Activated CD4-positive, alpha-beta T cell treated with anti-CD3 and anti-CD28 coated beads, Interleukin-2, amount 10 ng/mL, durations not matched to agents 7 days and 5 days (primary cell): Measurements from ENCODE around the gene PGGHG. TPM values are rescaled to one million over a fixed set of nuclear protein-coding genes. Genes with fewer than 3 reads are reported as not detected.
"Not testable (repeated sequence)": the region's sequence is repeated elsewhere in the genome, so short reads cannot be mapped to it uniquely, and the experiment has no call there.

Source experiments
- CTCF ChIA-PET: fragments of 350-600 bp; sonication (Branson Sonifier 250); formaldehyde crosslinking; loops from one replicate; lab custom pipeline; 2021; ENCODE audit warnings: antibody characterized with exemption; lab: Charles Lee
- POLR2A ChIA-PET: fragments of 350-600 bp; sonication (Branson Sonifier 250); formaldehyde crosslinking; loops from one replicate; lab custom pipeline; 2021; ENCODE audit warnings: antibody characterized with exemption; lab: Charles Lee
- DNase-seq: peaks from one replicate; pipeline ENCODE4 v3.0.0-alpha.2; 2020
- H3K27ac Mint-ChIP-seq: one replicate; pipeline ENCODE4 v1.8.0; 2021; ENCODE audit warnings: mild to moderate bottlenecking, moderate library complexity, mixed read lengths
- H3K27me3 Mint-ChIP-seq: one replicate; pipeline ENCODE4 v1.8.0; 2021; ENCODE audit warnings: mixed read lengths
- H3K36me3 Mint-ChIP-seq: one replicate; pipeline ENCODE4 v1.8.0; 2021; ENCODE audit warnings: low read depth, mixed read lengths
- H3K4me1 Mint-ChIP-seq: one replicate; pipeline ENCODE4 v1.8.0; 2021; ENCODE audit warnings: mixed read lengths
- H3K4me3 Mint-ChIP-seq: one replicate; pipeline ENCODE4 v1.8.0; 2021; ENCODE audit warnings: mild to moderate bottlenecking, moderate library complexity, mixed read lengths
- H3K9me3 Mint-ChIP-seq: one replicate; pipeline ENCODE4 v1.8.0; 2021; ENCODE audit warnings: mixed read lengths
- total RNA-seq, 2 experiments: library from RNA; stranded (reverse); gene quantifications; one replicate each; pipeline ENCODE4 v1.2.3, GENCODE V29; 2021

The PGGHG gene
- total RNA-seq, 2 experiments from 2014 or later = 325 to 377 TPM

DNA sequence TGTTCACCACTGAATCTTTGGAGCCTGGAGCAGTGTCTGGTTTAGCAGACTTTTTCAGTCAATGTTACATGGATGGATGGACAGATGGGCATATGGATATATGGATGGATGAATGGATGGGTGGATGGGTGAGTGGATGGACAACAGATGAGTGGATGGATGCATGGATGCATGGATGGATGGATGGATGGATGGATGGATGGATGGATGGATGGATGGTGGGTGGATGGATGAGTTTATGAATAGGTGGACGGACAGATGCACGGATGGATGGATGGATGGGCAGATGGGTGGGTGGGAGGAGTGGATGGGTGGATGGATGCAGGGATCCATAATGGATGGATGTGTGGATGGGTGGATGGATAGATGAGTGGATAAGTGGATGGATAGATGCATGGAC lies 33.1 kb upstream of the PGGHG start:
- Mint-ChIP-seq H3K4me3 (no peak overlapping the region), H3K27ac (no peak overlapping the region), H3K9me3 (no peaks in the 10 kb centered on the region), H3K4me1 (peaks cover 8% of the 10 kb centered on the region), H3K36me3 (peaks cover 26% of the 10 kb centered on the region), H3K27me3 (no peaks in the 10 kb centered on the region)
- no peak for DNase-seq
- ChIA-PET POLR2A (no interaction called here), CTCF (interaction anchor here (1.8 kb wide), 1 partner anchor 263 kb away, joined by 4 read pairs; no protein-coding TSS in a partner anchor)

GRCh38 chr11:256952-257737 lies 31.8 kb upstream of the PGGHG start:
- peaks cover 2% of the 10 kb centered on the region for H3K4me1 Mint-ChIP-seq
- no peak overlapping the region for H3K27ac Mint-ChIP-seq
- ChIA-PET POLR2A (no interaction called here), CTCF (interaction anchor here (2.0 kb wide), 1 partner anchor 9 kb away, joined by 6 read pairs; no protein-coding TSS in a partner anchor)
- peaks cover 16% of the 10 kb centered on the region for H3K36me3 Mint-ChIP-seq
- H3K4me3 Mint-ChIP-seq = no peak overlapping the region
- H3K9me3 Mint-ChIP-seq = no peaks in the 10 kb centered on the region
- DNase-seq = no peak
- H3K27me3 Mint-ChIP-seq = no peaks in the 10 kb centered on the region

DNA sequence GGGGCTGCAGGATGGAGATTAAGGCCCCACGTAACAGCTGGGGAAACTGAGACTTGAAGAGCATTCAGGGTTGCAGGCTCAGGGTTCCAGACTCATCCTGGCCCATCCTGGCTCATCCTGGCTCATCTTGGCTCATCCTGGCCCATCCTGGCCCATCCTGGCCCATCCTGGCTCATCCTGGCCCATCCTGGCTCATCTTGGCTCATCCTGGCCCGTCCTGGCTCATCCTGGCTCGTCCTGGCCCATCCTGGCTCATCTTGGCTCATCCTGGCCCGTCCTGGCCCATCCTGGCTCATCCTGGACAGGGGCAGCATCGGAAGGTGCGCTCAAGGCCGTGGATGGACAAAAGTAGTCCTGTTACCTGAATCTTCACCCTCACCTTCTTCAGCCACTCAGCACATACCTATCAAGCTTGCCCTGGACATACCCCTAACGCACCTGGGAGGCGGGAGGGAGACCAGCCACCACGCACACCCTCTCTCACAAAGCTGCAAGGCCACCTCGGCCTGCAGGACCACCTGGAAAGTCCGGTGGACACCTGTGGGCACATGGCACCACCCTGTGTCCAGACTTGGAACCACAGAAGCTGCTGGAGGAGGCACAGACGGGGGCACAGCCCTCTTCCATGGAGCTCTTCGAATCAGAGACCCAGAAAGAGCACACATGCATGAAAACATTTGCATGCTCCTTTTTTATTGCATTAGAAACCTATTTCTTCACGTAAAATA lies 31.0 kb upstream of the PGGHG start:
- POLR2A ChIA-PET = no interaction called here
- Mint-ChIP-seq H3K36me3 (peaks cover 9% of the 10 kb centered on the region), H3K4me1 (peaks cover 2% of the 10 kb centered on the region), H3K27me3 (no peaks in the 10 kb centered on the region), H3K9me3 (no peaks in the 10 kb centered on the region), H3K27ac (no peak overlapping the region), H3K4me3 (no peak overlapping the region)
- CTCF ChIA-PET = interaction anchor here (0.6 to 2.0 kb wide), 2 partner anchors 10 to 104 kb away, joined by 3 to 6 read pairs; no protein-coding TSS in a partner anchor
- DNase-seq = no peak

- CTCF ChIA-PET = interaction anchor here (1.9 kb wide), 1 partner anchor 9 kb away, joined by 12 read pairs; no protein-coding TSS in a partner anchor
- no peaks in the 10 kb centered on the region for H3K27me3 Mint-ChIP-seq
- POLR2A ChIA-PET = no interaction called here
- no peak overlapping the region for H3K27ac Mint-ChIP-seq
- H3K4me1 Mint-ChIP-seq = no peaks in the 10 kb centered on the region
- no peak overlapping the region for H3K4me3 Mint-ChIP-seq
- DNase-seq = no peak
- no peaks in the 10 kb centered on the region for H3K9me3 Mint-ChIP-seq
- H3K36me3 Mint-ChIP-seq = no peaks in the 10 kb centered on the region
These were observed 29.5 kb upstream of the PGGHG start for GRCh38 chr11:259413-259812.

GRCh38 chr11:261624-262023 lies 27.3 kb upstream of the PGGHG start:
- Mint-ChIP-seq H3K27me3 (no peaks in the 10 kb centered on the region), H3K27ac (no peak overlapping the region), H3K36me3 (no peaks in the 10 kb centered on the region), H3K4me3 (no peak overlapping the region), H3K4me1 (peaks cover 2% of the 10 kb centered on the region), H3K9me3 (no peaks in the 10 kb centered on the region)
- ChIA-PET CTCF (interaction anchor here (2.5 kb wide), 1 partner anchor 11 kb away, joined by 16 read pairs; no protein-coding TSS in a partner anchor), POLR2A (no interaction called here)
- no peak for DNase-seq

GRCh38 chr11:266676-267439 lies 22.1 kb upstream of the PGGHG start:
- Mint-ChIP-seq H3K4me3 (peak overlapping the region; percentile 67), H3K9me3 (no peaks in the 10 kb centered on the region), H3K27ac (peak overlapping the region; percentile 78), H3K36me3 (peaks cover 18% of the 10 kb centered on the region), H3K4me1 (peaks cover 39% of the 10 kb centered on the region), H3K27me3 (no peaks in the 10 kb centered on the region)
- ChIA-PET POLR2A (no interaction called here), CTCF (interaction anchor here (1.0 to 2.3 kb wide), 5 partner anchors 13 to 252 kb away, joined by 3 to 7 read pairs (median 3); no protein-coding TSS in a partner anchor)
- peak; percentile 33 for DNase-seq

- Mint-ChIP-seq H3K27me3 (no peaks in the 10 kb centered on the region), H3K4me1 (peaks cover 40% of the 10 kb centered on the region), H3K9me3 (no peaks in the 10 kb centered on the region), H3K27ac (peak overlapping the region; percentile 98), H3K36me3 (peaks cover 19% of the 10 kb centered on the region), H3K4me3 (peak overlapping the region; percentile 78)
- CTCF ChIA-PET = interaction anchor here (0.9 to 2.3 kb wide), 8 partner anchors 12 to 251 kb away, joined by 3 to 7 read pairs (median 4); no protein-coding TSS in a partner anchor
- DNase-seq = peak; percentile 67
- POLR2A ChIA-PET = interaction anchor here (0.5 to 1.1 kb wide), 2 partner anchors 12 to 45 kb away, joined by 3 read pairs; no protein-coding TSS in a partner anchor
These were observed 21.4 kb upstream of the PGGHG start for GRCh38 chr11:267491-267994.

DNA sequence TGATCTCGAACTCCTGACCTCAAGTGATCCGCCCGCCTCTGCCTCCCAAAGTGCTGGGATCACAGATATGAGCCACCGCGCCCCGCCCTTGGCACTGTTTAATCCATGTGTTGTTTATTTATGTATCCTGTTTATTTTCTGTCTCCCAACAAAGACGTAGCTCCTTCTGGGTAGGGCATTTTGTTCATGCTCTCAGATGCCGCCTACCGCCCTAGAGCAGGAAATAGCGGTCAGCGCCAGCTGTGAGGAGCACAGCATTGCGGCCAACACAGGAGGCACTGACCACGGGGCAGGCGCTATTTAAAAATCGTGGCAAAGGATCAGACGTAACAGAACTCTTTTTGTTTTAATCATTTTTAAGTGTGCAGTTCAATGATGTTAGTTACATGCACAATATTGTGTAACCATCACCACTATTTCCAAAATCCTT lies 20.2 kb upstream of the PGGHG start:
- ChIA-PET POLR2A (interaction anchor here (1.1 kb wide), 1 partner anchor 10 kb away, joined by 3 read pairs; no protein-coding TSS in a partner anchor), CTCF (interaction anchor here (0.7 to 2.3 kb wide), 7 partner anchors 11 to 250 kb away, joined by 3 to 7 read pairs (median 4); no protein-coding TSS in a partner anchor)
- H3K9me3 Mint-ChIP-seq, H3K27me3 Mint-ChIP-seq: not testable (repeated sequence)
- peak; percentile 81 for DNase-seq
- Mint-ChIP-seq H3K4me1 (peaks cover 40% of the 10 kb centered on the region), H3K27ac (peak overlapping the region; percentile 98), H3K4me3 (peak overlapping the region; percentile 78), H3K36me3 (peaks cover 19% of the 10 kb centered on the region)

DNA sequence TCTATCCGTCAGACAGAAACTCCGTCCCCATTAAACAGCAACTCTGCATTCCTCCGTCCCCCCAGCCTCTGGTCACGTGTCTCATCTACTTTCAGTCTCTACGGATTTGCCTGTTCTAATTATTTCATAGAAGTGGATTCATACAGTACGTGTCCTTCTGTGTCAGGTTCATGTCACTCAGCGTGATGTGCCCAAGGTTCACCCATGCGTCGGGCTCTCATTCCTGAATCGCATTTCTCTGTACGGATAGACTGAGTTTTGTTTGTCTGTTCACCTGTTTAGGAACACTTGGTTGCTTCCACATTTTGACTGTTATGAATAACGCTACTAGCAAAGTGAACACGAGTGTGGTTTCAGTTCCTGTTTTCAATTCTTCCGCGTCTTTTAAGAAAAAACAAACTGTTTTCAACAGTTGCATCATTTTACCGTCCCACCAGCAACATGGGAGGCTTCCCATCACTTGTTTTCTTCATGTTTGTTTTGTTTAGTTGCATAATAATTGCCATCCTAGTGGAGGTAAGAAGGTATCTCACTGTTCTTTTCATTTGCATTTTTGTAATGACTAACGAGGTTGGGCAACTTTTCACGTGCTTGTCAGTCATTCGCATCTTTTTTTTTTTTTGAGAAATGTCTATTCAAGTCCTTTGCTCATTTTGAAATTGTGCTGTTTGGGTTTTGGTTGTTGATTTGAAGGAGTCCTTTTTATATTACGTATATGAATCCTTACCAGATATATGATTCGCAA lies 19.6 kb upstream of the PGGHG start:
- H3K36me3 Mint-ChIP-seq = peaks cover 19% of the 10 kb centered on the region
- DNase-seq = peak; percentile 73
- H3K4me3 Mint-ChIP-seq = peak overlapping the region; percentile 78
- peak overlapping the region; percentile 98 for H3K27ac Mint-ChIP-seq
- H3K9me3 Mint-ChIP-seq = no peaks in the 10 kb centered on the region
- ChIA-PET CTCF (interaction anchor here (1.0 to 2.3 kb wide), 3 partner anchors 18 to 249 kb away, joined by 3 to 7 read pairs (median 6); no protein-coding TSS in a partner anchor), POLR2A (no interaction called here)
- peaks cover 40% of the 10 kb centered on the region for H3K4me1 Mint-ChIP-seq
- peaks cover 8% of the 10 kb centered on the region for H3K27me3 Mint-ChIP-seq

DNA sequence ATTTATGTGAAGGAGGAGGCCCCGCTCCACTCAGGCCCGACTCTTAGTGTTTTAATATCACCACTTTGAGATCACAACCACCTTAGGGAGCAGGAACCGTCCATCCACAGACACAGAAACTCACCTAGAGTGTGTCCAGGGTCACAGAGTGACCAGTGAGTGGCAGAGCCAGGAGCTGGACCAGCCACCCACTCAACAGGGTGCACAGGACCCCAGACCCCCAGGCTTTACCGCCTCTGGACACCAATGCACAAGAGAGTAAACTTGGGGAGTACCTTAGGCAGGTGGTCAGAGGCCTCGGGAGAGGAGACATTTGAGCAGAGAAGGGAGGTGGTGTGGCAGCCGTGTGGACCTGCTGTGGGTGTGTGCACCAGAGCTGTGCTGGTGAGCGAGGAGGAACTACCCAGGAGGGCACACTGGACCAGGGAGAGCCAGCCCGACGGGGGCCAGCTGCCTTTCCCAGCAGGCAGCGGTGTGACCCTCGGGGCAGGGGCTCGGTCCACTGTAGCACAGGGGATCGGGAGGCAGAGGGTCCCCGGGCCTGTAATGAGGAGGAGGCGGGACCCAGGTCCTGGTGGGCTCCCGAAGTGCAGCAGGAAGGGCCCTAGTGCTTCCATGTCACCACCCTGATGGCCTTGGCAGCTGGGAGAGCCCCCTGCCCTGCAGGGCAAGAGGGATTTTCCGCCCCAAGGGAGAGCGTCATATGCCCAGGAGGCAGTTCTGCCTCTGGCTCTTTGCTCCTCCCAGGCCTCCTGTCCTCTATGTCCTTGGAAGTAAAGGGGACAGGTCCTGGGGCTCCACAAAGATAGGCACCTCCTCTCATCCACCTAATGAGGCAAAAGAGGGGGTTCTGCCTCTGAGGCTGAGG lies 18.2 kb upstream of the PGGHG start:
- H3K9me3 Mint-ChIP-seq = no peaks in the 10 kb centered on the region
- no peak overlapping the region for H3K4me3 Mint-ChIP-seq
- peaks cover 40% of the 10 kb centered on the region for H3K4me1 Mint-ChIP-seq
- no peak for DNase-seq
- peaks cover 17% of the 10 kb centered on the region for H3K27me3 Mint-ChIP-seq
- H3K27ac Mint-ChIP-seq = peak overlapping the region; percentile 98
- CTCF ChIA-PET = interaction anchor here (1.1 to 1.2 kb wide), 2 partner anchors 10 to 20 kb away, joined by 3 read pairs; no protein-coding TSS in a partner anchor
- POLR2A ChIA-PET = no interaction called here
- H3K36me3 Mint-ChIP-seq = peaks cover 19% of the 10 kb centered on the region
